H1 (cell line): Measurements from ENCODE around the gene ESYT2. TPM values are rescaled to one million over a fixed set of nuclear protein-coding genes. Genes with fewer than 3 reads are reported as not detected.
A peak's percentile ranks its signal among the peaks of the same experiment; 100 is the strongest.

ENCODE experiments used
- CTCF ChIA-PET: fragments of 300-600 bp; sonication (Branson Sonifier 250); formaldehyde crosslinking; loops from one replicate; lab custom pipeline; 2021; ENCODE audit not compliant: partially characterized antibody; lab: Charles Lee
- POLR2A ChIA-PET: fragments of 300-600 bp; sonication (Branson Sonifier 250); formaldehyde crosslinking; loops from one replicate; lab custom pipeline; 2021; ENCODE audit warnings: inconsistent platforms; ENCODE audit not compliant: partially characterized antibody; lab: Charles Lee
- DNase-seq, 2 experiments: peaks; one replicate each; pipeline versions ENCODE4 v3.0.0 to v3.0.0-alpha.2; 2010 to 2022; ENCODE audit warnings: low spot score in 2 of 2, low read depth in 1 of 2, mixed read lengths in 1 of 2
- FAIRE-seq: peaks from 2 replicates; lab custom pipeline; 2011; peaks lifted over from hg19 to GRCh38; lab: Jason Lieb, UNC
- H2AFZ ChIP-seq: 2 replicates; pipeline ENCODE4 v1.8.1; 2012; ENCODE audit warnings: low read length, inconsistent platforms
- H2AK5ac ChIP-seq: 2 replicates; pipeline ENCODE4 v1.6.1; 2013; ENCODE audit warnings: low read depth, low read length
- H2BK120ac ChIP-seq: replicated peaks from 2 replicates; pipeline ENCODE3; 2013; ENCODE audit warnings: low read depth, low read length, inconsistent platforms
- H2BK12ac ChIP-seq: 2 replicates; pipeline ENCODE4 v1.6.1; 2013; ENCODE audit warnings: low read depth, low read length
- H2BK15ac ChIP-seq: 2 replicates; pipeline ENCODE4 v1.6.1; 2013; ENCODE audit warnings: low read length
- H2BK20ac ChIP-seq: 2 replicates; pipeline ENCODE4 v1.6.1; 2013; ENCODE audit warnings: low read length
- H2BK5ac ChIP-seq: 2 replicates; pipeline ENCODE4 v1.6.1; 2013; ENCODE audit warnings: low read depth, low read length
- H3K14ac ChIP-seq: 2 replicates; pipeline ENCODE4 v1.6.1; 2013; ENCODE audit warnings: inconsistent platforms; ENCODE audit not compliant: insufficient read length
- H3K18ac ChIP-seq: 2 replicates; pipeline ENCODE4 v1.6.1; 2013; ENCODE audit warnings: low read length; ENCODE audit errors: extremely low read depth
- H3K23ac ChIP-seq: 2 replicates; pipeline ENCODE4 v1.6.1; 2013; ENCODE audit warnings: inconsistent platforms; ENCODE audit not compliant: insufficient read length
- H3K23me2 ChIP-seq: 2 replicates; pipeline ENCODE4 v1.6.1; 2013; ENCODE audit warnings: low read depth, low read length
- H3K27ac ChIP-seq: 2 replicates; pipeline ENCODE4 v1.6.1; 2011; ENCODE audit warnings: low read depth, low read length, inconsistent platforms
- H3K27me3 ChIP-seq, 4 experiments: replicated peaks in 1 of 4; 1 replicate in 1 of 4; 2 replicates in 3 of 4; pipeline versions ENCODE4 v1.6.1 to v1.8.1; 2011 to 2013; ENCODE audit warnings: low read length in 3 of 4, mild to moderate bottlenecking in 3 of 4, inconsistent platforms in 2 of 4, mixed read lengths in 2 of 4, moderate library complexity in 1 of 4; ENCODE audit not compliant: control insufficient read depth in 3 of 4, insufficient read depth in 3 of 4; ENCODE audit errors: extremely low read depth in 1 of 4
- H3K36me3 ChIP-seq, 4 experiments: 2 replicates each; pipeline versions ENCODE4 v1.6.1 to v1.8.1; 2011 to 2013; ENCODE audit warnings: mild to moderate bottlenecking in 4 of 4, low read length in 3 of 4, moderate library complexity in 2 of 4, control low read depth in 1 of 4, inconsistent platforms in 1 of 4; ENCODE audit not compliant: insufficient read depth in 4 of 4, control insufficient read depth in 2 of 4
- H3K4ac ChIP-seq: replicated peaks from 2 replicates; pipeline ENCODE3; 2013; ENCODE audit warnings: low read length, low read depth, mixed read lengths, inconsistent platforms; ENCODE audit not compliant: insufficient read length
- H3K4me1 ChIP-seq, 4 experiments: replicated peaks in 1 of 4; 1 replicate in 1 of 4; 2 replicates in 3 of 4; pipeline versions ENCODE4 v1.6.1 to v1.8.1; 2011 to 2013; ENCODE audit warnings: low read length in 3 of 4, inconsistent platforms in 2 of 4, mixed read lengths in 1 of 4; ENCODE audit not compliant: insufficient read depth in 4 of 4, control insufficient read depth in 3 of 4
- H3K4me2 ChIP-seq, 2 experiments: 2 replicates each; pipeline versions ENCODE4 v1.6.1 to v1.8.1; 2011 to 2013; ENCODE audit warnings: low read depth in 2 of 2, low read length in 2 of 2, control low read depth in 1 of 2, inconsistent platforms in 1 of 2, mild to moderate bottlenecking in 1 of 2; ENCODE audit not compliant: insufficient read depth in 1 of 2
- H3K4me3 ChIP-seq, 4 experiments: fragments of 200-600, 300-600 bp in 1 of 4; sonication (generic), shearing (Covaris generic), sonication (Bioruptor Twin) in 1 of 4; 2 replicates each; pipeline versions ENCODE4 v1.5.1 to v1.8.1; 2011 to 2016; ENCODE audit warnings: low read length in 4 of 4, low read depth in 3 of 4, control low read depth in 2 of 4, inconsistent platforms in 2 of 4, mild to moderate bottlenecking in 2 of 4, mixed read lengths in 1 of 4, moderate library complexity in 1 of 4; ENCODE audit not compliant: insufficient read depth in 2 of 4; ENCODE audit errors: extremely low read depth in 1 of 4
- H3K56ac ChIP-seq: replicated peaks from 2 replicates; pipeline ENCODE3; 2013; ENCODE audit warnings: low read depth, mild to moderate bottlenecking, mixed read lengths, low read length, inconsistent platforms; ENCODE audit not compliant: insufficient read length
- H3K79me1 ChIP-seq: 2 replicates; pipeline ENCODE4 v1.6.1; 2013; ENCODE audit warnings: low read depth, low read length, control low read depth
- H3K79me2 ChIP-seq, 2 experiments: 2 replicates each; pipeline versions ENCODE4 v1.6.1 to v1.8.1; 2012 to 2013; ENCODE audit warnings: low read length in 2 of 2, mild to moderate bottlenecking in 2 of 2, inconsistent platforms in 1 of 2; ENCODE audit not compliant: insufficient read depth in 2 of 2, control insufficient read depth in 1 of 2
- H3K9ac ChIP-seq, 4 experiments: replicated peaks in 1 of 4; 1 replicate in 1 of 4; 2 replicates in 3 of 4; pipeline versions ENCODE4 v1.6.1 to v1.8.1; 2011 to 2013; ENCODE audit warnings: low read depth in 3 of 4, low read length in 3 of 4, control low read depth in 2 of 4, mild to moderate bottlenecking in 2 of 4, moderate library complexity in 2 of 4, inconsistent platforms in 1 of 4; ENCODE audit errors: extremely low read depth in 1 of 4
- H3K9me3 ChIP-seq, 2 experiments: 2 replicates each; pipeline versions ENCODE4 v1.6.1 to v1.8.1; 2012 to 2013; ENCODE audit warnings: mild to moderate bottlenecking in 2 of 2, moderate library complexity in 2 of 2, control low read depth in 1 of 2, inconsistent platforms in 1 of 2, low read depth in 1 of 2, low read length in 1 of 2, mixed read lengths in 1 of 2; ENCODE audit not compliant: insufficient read depth in 2 of 2
- H4K20me1 ChIP-seq, 2 experiments: replicated peaks in 1 of 2; 2 replicates each; pipeline versions ENCODE3 to v1.8.1; 2011 to 2013; ENCODE audit warnings: inconsistent platforms in 2 of 2, low read length in 2 of 2, mild to moderate bottlenecking in 1 of 2; ENCODE audit not compliant: insufficient read depth in 2 of 2, control insufficient read depth in 1 of 2
- H4K5ac ChIP-seq: 2 replicates; pipeline ENCODE4 v1.6.1; 2013; ENCODE audit warnings: low read length, low read depth, mixed read lengths, inconsistent platforms; ENCODE audit not compliant: insufficient read length
- H4K8ac ChIP-seq: 2 replicates; pipeline ENCODE4 v1.8.0; 2013; ENCODE audit warnings: mild to moderate bottlenecking, moderate library complexity, low read length, inconsistent platforms; ENCODE audit not compliant: insufficient read depth; ENCODE audit errors: extremely low read depth
- H4K91ac ChIP-seq: replicated peaks from 2 replicates; pipeline ENCODE3; 2013; ENCODE audit warnings: low read length, mixed read lengths, inconsistent platforms; ENCODE audit not compliant: insufficient read length
- BRCA1 ChIP-seq: IDR thresholded peaks from 2 replicates; pipeline ENCODE4 v1.6.1; 2012; ENCODE audit warnings: low read depth, low read length, improper control_type of control experiment
- CEBPB ChIP-seq: IDR thresholded peaks from 2 replicates; pipeline ENCODE4 v1.6.1; 2012; ENCODE audit warnings: low read depth, low read length
- CHD2 ChIP-seq: IDR thresholded peaks from 2 replicates; pipeline ENCODE4 v1.6.1; 2012; ENCODE audit warnings: low read length, improper control_type of control experiment
- EGR1 ChIP-seq: IDR thresholded peaks from 2 replicates; pipeline ENCODE4 v1.6.1; 2011; ENCODE audit warnings: low read depth, low read length, borderline replicate concordance
- EP300 ChIP-seq, 2 experiments: IDR thresholded peaks; 1 replicate in 1 of 2; 2 replicates in 1 of 2; pipeline ENCODE4 v1.6.1; 2011 to 2012; ENCODE audit warnings: low read depth in 2 of 2, low read length in 2 of 2, mild to moderate bottlenecking in 2 of 2, borderline replicate concordance in 1 of 2, inconsistent platforms in 1 of 2, moderate library complexity in 1 of 2
- MAFK ChIP-seq: IDR thresholded peaks from 2 replicates; pipeline ENCODE4 v1.6.1; 2012; ENCODE audit warnings: low read depth, mild to moderate bottlenecking, improper control_type of control experiment, low read length
- PHF8 ChIP-seq: fragments of 200-600 bp; sonication (generic); conservative IDR thresholded peaks from 2 replicates; pipeline ENCODE4 v1.7.1; 2012; ENCODE audit warnings: low read depth, mild to moderate bottlenecking, inconsistent platforms, low read length, moderate library complexity
- RXRA ChIP-seq: IDR thresholded peaks from 2 replicates; pipeline ENCODE4 v1.6.1; 2011; ENCODE audit warnings: low read depth, mild to moderate bottlenecking, low read length, moderate library complexity; ENCODE audit not compliant: insufficient read depth
- SIX5 ChIP-seq: IDR thresholded peaks from 2 replicates; pipeline ENCODE4 v1.6.1; 2011; ENCODE audit warnings: mild to moderate bottlenecking, low read depth, low read length
- SP4 ChIP-seq: IDR thresholded peaks from 2 replicates; pipeline ENCODE4 v1.6.1; 2012; ENCODE audit warnings: low read length, inconsistent platforms
- SUZ12 ChIP-seq: fragments of 200-600 bp; sonication (generic); IDR thresholded peaks from 2 replicates; pipeline ENCODE4 v1.6.1; 2012; ENCODE audit warnings: mild to moderate bottlenecking, inconsistent platforms, low read length, moderate library complexity, mixed read lengths
- TAF7 ChIP-seq: optimal IDR thresholded peaks from 2 replicates; pipeline ENCODE3; 2011; ENCODE audit warnings: low read depth, mild to moderate bottlenecking, inconsistent platforms, low read length, moderate library complexity, borderline replicate concordance
- TEAD4 ChIP-seq: IDR thresholded peaks from 2 replicates; pipeline ENCODE4 v1.6.1; 2012; ENCODE audit warnings: low read depth, low read length, inconsistent platforms, mixed read lengths
- WGBS, 2 experiments: shearing (Covaris generic) in 1 of 2; methylation state at CpG; one replicate each; pipeline versions ENCODE4 v1.1.6 to v1.1.7; 2013 to 2015; ENCODE audit warnings: low lambda C conversion rate in 2 of 2, mixed read lengths in 2 of 2, inconsistent platforms in 1 of 2, low coverage in 1 of 2, missing lambda C conversion rate in 1 of 2; ENCODE audit not compliant: insufficient replicate concordance in 2 of 2, insufficient coverage in 1 of 2, insufficient read length in 1 of 2; ENCODE audit errors: extremely low coverage in 1 of 2, missing lambda C conversion rate in 1 of 2; 5-methylcytosine and 5-hydroxymethylcytosine counted together
- polyA plus RNA-seq, 7 experiments: library from polyadenylated mRNA; depleted of rRNA in 3 of 7; stranded (reverse) in 5 of 7; unstranded in 2 of 7; fragments of >200 nt in 5 of 7; fragments of 200-250 nt in 2 of 7; gene quantifications; 1 replicate in 5 of 7; 2 replicates in 1 of 7; 4 replicates in 1 of 7; pipeline versions ENCODE4 v1.2.1 to v1.2.3, GENCODE V29; 2011 to 2013; ENCODE audit warnings: missing spikeins in 2 of 7, mixed read lengths in 2 of 7
- total RNA-seq: library from RNA; stranded (reverse); fragmentation: NEBNext Ultra II Directional; extraction: Animal tissue kit (Norgen Biotek cat#: 25700); gene quantifications from 2 replicates; pipeline ENCODE4 v1.2.1, GENCODE V29; 2021

Gene ESYT2
- total and polyA plus RNA-seq, 2 of the 8 experiments (the other 6 are each of a cell fraction or from before 2014, with no cell fraction given): 27.0 to 37.5 TPM

- Histone ChIP-seq H4K20me1 (peaks cover 3 to 8% of the 10 kb centered on the region in 2 experiments), H3K4me1 (peaks cover 5 to 16% (median 8%) of the 10 kb centered on the region in 4 experiments), H3K4me3 (no peak overlapping the region), H3K79me2 (peaks cover 7 to 99% of the 10 kb centered on the region in 2 experiments), H2BK20ac (no peak overlapping the region), H2AK5ac (no peak overlapping the region), H3K36me3 (no peaks in the 10 kb centered on the region), H3K4me2 (no peak overlapping the region), H4K5ac (no peak overlapping the region), H2BK5ac (no peak overlapping the region), H3K79me1 (peaks cover 5% of the 10 kb centered on the region; the same call in 1 of the 2 replicates), H3K23me2 (no peaks in the 10 kb centered on the region), H3K27ac (no peak overlapping the region), H3K56ac (no peak overlapping the region), H3K18ac (no peak overlapping the region), H3K23ac (no peak overlapping the region), H2BK12ac (no peak overlapping the region), H4K8ac (no peak overlapping the region), H3K4ac (no peak overlapping the region), H3K14ac (no peak overlapping the region), H2AFZ (no peak overlapping the region), H2BK15ac (no peak overlapping the region), H2BK120ac (no peak overlapping the region), H4K91ac (no peak overlapping the region), H3K9me3 (no peaks in the 10 kb centered on the region), H3K9ac (no peak overlapping the region), H3K27me3 (no peaks in the 10 kb centered on the region)
- CTCF ChIA-PET: interaction anchor here (0.7 to 1.7 kb wide), 3 partner anchors 9 to 87 kb away, joined by 3 to 4 read pairs (median 4); no protein-coding TSS in a partner anchor
- FAIRE-seq (no peak), DNase-seq (peak in 1 of 2 experiments; percentile 6)
- WGBS, 2 experiments: 96% methylated on average over 3 of the region's 3 CpGs; no CpG with 5 or more reads in 1 of the 2 experiments
- POLR2A ChIA-PET: no interaction called here
- TF ChIP-seq RXRA (no peak), PHF8 (no peak), TAF7 (no peak), TEAD4 (no peak), SUZ12 (no peak), SP4 (no peak), MAFK (no peak), CHD2 (no peak), CEBPB (no peak), BRCA1 (no peak), EP300 (IDR thresholded peaks at IDR 0.05; ENCODE audit: borderline replicate concordance in 1 of 2, low read depth in 2 of 2, low read length in 2 of 2) (no peak), EGR1 (no peak), SIX5 (no peak)
Observed at GRCh38 chr7:158820656-158821055, 8.7 kb downstream of the ESYT2 start.
